HFF-Myc (cell line): ENCODE data around the gene COL17A1.
A peak's percentile ranks its signal among the peaks of the same experiment; 100 is the strongest.

Experiments used
- DNase-seq: peaks from one replicate; pipeline ENCODE4 v3.0.0-alpha.2; 2011; ENCODE audit warnings: low read depth; ENCODE audit errors: extremely low read depth
- H3K4me3 ChIP-seq: replicated peaks from 2 replicates; pipeline ENCODE4 v1.5.1; 2011; ENCODE audit warnings: low read depth, mild to moderate bottlenecking, control low read depth, low read length
- CTCF ChIP-seq: IDR thresholded peaks from 2 replicates; pipeline ENCODE4 v1.5.1; 2012; ENCODE audit warnings: mild to moderate bottlenecking, low read depth, low read length, control low read depth; ENCODE audit errors: missing control alignments

The COL17A1 gene

GRCh38 chr10:104057717-104058116, 28.0 kb downstream of the COL17A1 start:
- DNase-seq: no peak
- H3K4me3 ChIP-seq: no peak overlapping the region
- TF ChIP-seq CTCF: no peak

- DNase-seq: no peak
Measured at GRCh38 chr10:104056619-104057273, 28.9 kb downstream of the COL17A1 start.

GRCh38 chr10:104054430-104054829, 31.2 kb downstream of the COL17A1 start:
- peak; percentile 24 for DNase-seq
- TF ChIP-seq CTCF: no peak
- no peak overlapping the region for H3K4me3 ChIP-seq

More at GRCh38 chr10:104056619-104057273, 28.9 kb downstream of the COL17A1 start:
- no peak overlapping the region for H3K4me3 ChIP-seq
- TF ChIP-seq CTCF: no peak

- TF ChIP-seq CTCF: no peak
- H3K4me3 ChIP-seq: no peak overlapping the region
- DNase-seq: no peak
Measured at GRCh38 chr10:104053201-104053600, 32.5 kb downstream of the COL17A1 start.

GRCh38 chr10:104052431-104052830, 33.2 kb downstream of the COL17A1 start:
- no peak for TF ChIP-seq CTCF
- no peak for DNase-seq
- H3K4me3 ChIP-seq: no peak overlapping the region

GRCh38 chr10:104049504-104050250, 36.0 kb downstream of the COL17A1 start:
- no peak for TF ChIP-seq CTCF
- DNase-seq: no peak
- H3K4me3 ChIP-seq: no peak overlapping the region
